Omental fat pad (tissue), 4 donors: ENCODE data around the gene ICAM2. TPM values are rescaled to one million over a fixed set of nuclear protein-coding genes. Genes with fewer than 3 reads are reported as not detected.

Source experiments
- ATAC-seq: fragments of 150-250 bp; one replicate; pipeline ENCODE4 v1.9.1; 2016; ENCODE audit warnings: mild to moderate bottlenecking, moderate library complexity; ENCODE audit not compliant: low FRiP score
- DNase-seq: peaks from one replicate; pipeline ENCODE4 v3.0.0-alpha.2; 2019; ENCODE audit warnings: low spot score
- CTCF ChIP-seq, 3 donors: fragments of 450-650 bp; IDR thresholded peaks; one replicate each; pipeline ENCODE4 v1.5.1; 2016 to 2017; ENCODE audit warnings: antibody characterized with exemption in 3 of 3, mild to moderate bottlenecking in 3 of 3, moderate library complexity in 2 of 3
- total RNA-seq, 4 donors: library from RNA; depleted of rRNA; stranded (reverse); fragments of >200 nt; gene quantifications; one replicate each; pipeline ENCODE4 v1.1.0, GENCODE V29; 2016

Gene ICAM2
- total RNA-seq, 4 donors from 2014 or later = 57.7 to 252 (median 137) TPM

GRCh38 chr17:63954402-63955063 is 65.9 kb downstream of the ICAM2 start:
- DNase-seq (no peak), ATAC-seq (no peak)
- no peak for TF ChIP-seq CTCF (IDR thresholded peaks at IDR 0.05)

Other genes starting within 250 kb of the ICAM2 start
- gene CCDC47, start 247.0 kb downstream of the ICAM2 start, total RNA-seq = 100 to 1,000 TPM in 1 of 4 donors, 10 to 100 TPM in 3; 59.2 to 103 (median 62.0) TPM
- 100 to 1,000 TPM in 2 of 4 donors, 10 to 100 TPM in 2; 87.2 to 150 (median 112) TPM for gene DDX42, start 246.5 kb downstream of the ICAM2 start, total RNA-seq
- 100 to 1,000 TPM in 3 of 4 donors, 10 to 100 TPM in 1; 91.0 to 119 (median 103) TPM for gene PSMC5, start 193.2 kb downstream of the ICAM2 start, total RNA-seq
- 10 to 100 TPM; 39.1 to 46.4 (median 40.4) TPM for gene FTSJ3, start 193.0 kb downstream of the ICAM2 start, total RNA-seq
- gene SMARCD2, start 177.9 kb downstream of the ICAM2 start, total RNA-seq = 100 to 1,000 TPM in 3 of 4 donors, 10 to 100 TPM in 1; 77.5 to 246 (median 109) TPM
- not detected for gene CSH2, start 147.0 kb downstream of the ICAM2 start, total RNA-seq
- not detected for gene GH2, start 138.7 kb downstream of the ICAM2 start, total RNA-seq
- not detected for gene CSH1, start 124.1 kb downstream of the ICAM2 start, total RNA-seq
- gene CSHL1, start 109.4 kb downstream of the ICAM2 start, total RNA-seq = not detected
- not detected for gene GH1, start 101.8 kb downstream of the ICAM2 start, total RNA-seq
- gene CD79B, start 88.3 kb downstream of the ICAM2 start, total RNA-seq = 10 to 100 TPM in 1 of 4 donors, 1 to 10 TPM in 3; 4.0 to 15.8 (median 6.0) TPM
- gene SCN4A, start 47.7 kb downstream of the ICAM2 start, total RNA-seq = 10 to 100 TPM in 3 of 4 donors, 1 to 10 TPM in 1; 7.0 to 43.3 (median 15.1) TPM
- 1 to 10 TPM in 1 of 4 donors, under 1 TPM in 3; 0.19 to 1.1 (median 0.55) TPM for gene PRR29, start 22.3 kb downstream of the ICAM2 start, total RNA-seq
- 10 to 100 TPM; 14.6 to 54.4 (median 30.4) TPM for gene ERN1, start 109.5 kb upstream of the ICAM2 start, total RNA-seq
- 100 to 1,000 TPM in 1 of 4 donors, 10 to 100 TPM in 3; 34.8 to 113 (median 85.2) TPM for gene TEX2, start 242.6 kb upstream of the ICAM2 start, total RNA-seq